Epidermal melanocyte (primary cell): Measurements from ENCODE around the gene LLGL1.

Source experiments
- DNase-seq: peaks from one replicate; pipeline ENCODE4 v3.0.0; 2011; ENCODE audit warnings: low spot score; ENCODE audit not compliant: insufficient read length

Gene LLGL1

DNA sequence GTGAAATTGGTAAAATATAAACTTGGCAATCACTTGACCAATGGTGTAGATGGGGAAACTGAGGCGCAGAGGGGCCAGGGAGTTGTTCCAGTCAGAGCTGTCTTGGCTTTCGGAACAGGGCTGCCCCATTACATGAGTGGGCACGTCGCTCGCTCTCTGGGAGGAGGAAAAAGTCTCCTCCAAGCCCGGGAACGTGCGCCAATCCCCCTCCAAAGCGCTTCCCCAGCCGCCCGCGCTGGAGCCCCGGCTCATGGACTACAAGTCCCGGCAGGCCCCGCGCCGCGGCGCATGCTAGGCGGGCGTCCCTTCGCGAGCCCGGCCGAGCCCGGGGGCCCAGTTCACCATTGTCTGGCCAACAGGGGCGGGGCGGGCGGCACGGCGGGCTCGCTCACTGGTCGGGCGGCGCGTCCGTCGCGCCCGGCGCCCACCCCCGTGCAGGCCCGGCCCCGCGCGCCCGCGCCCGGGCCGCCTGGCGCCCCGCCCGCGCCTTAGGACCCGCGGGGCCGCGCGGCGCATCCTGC lies at the start of gene LLGL1:
TSS of gene LLGL1 (plus strand) at position 515 of the 521 bp plus-strand sequence. CDS start 48 bp downstream, outside the sequence.
- DNase-seq: peak; percentile 99

DNA sequence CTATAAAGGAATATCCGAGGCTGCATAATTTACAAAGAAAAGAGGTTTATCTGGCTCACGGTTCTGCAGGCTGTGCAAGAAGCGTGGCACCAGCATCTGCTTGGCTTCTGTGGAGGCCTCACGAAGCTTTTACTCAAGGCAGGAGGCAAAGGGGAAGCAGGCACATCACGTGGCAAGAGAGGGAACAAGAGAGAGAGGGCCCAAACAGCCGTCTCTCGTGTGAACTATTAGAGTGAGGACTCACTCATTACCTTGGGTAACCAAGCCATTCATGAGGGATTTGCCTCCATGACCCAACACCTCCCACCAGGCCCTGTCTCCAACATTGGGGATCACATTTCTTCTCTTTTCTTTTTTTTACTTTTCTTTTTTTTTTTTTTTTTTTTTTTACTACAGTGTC lies 49.3 kb upstream of the LLGL1 start:
- DNase-seq: no peak

- no peak for DNase-seq
These were observed 48.3 kb upstream of the LLGL1 start for GRCh38 chr17:18177133-18177532.

DNA sequence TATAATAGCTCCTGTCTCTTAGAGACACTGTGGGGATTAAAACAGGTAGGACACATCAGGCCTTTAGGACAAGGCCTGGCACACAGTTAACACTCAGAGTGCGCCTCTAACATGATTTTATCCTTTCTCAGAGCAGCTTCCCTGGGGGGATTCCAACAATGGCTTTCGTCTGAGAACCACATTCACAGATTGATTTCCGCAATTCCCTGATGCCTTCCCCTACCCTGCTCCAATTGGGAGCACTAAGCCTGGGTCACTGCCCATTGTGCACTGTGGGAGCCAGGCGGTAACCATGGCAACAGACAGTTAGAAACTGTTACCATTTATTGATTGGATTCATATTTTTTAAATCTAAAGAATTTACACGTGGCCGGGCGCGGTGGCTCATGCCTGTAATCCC lies 47.7 kb upstream of the LLGL1 start:
- DNase-seq: no peak

DNA sequence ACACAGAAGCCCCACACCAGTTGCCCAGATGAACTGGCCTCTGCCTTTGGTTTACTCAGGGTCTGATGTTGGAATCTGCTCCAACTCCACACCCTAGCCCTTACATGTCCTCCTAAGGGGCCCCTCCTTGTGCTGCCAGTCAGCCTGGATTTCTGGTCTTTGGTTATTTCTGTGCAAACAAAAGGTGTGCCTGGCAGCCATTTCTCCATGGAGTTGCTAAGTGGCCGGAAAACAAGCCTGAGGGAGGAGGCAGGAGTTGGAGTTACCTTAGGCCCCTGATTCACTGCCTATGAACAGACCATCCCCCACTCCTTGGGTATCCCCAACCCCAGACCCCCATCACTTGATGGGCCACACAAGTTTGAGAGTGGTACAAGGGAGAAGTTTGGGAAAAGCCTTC lies 46.2 kb upstream of the LLGL1 start:
- no peak for DNase-seq

- no peak for DNase-seq
These were observed 45.6 kb upstream of the LLGL1 start for GRCh38 chr17:18179804-18180203.

- DNase-seq: no peak
These were observed 44.1 kb upstream of the LLGL1 start for GRCh38 chr17:18181358-18181757.

- DNase-seq: no peak
These were observed 43.1 kb upstream of the LLGL1 start for GRCh38 chr17:18182110-18182977.

DNA sequence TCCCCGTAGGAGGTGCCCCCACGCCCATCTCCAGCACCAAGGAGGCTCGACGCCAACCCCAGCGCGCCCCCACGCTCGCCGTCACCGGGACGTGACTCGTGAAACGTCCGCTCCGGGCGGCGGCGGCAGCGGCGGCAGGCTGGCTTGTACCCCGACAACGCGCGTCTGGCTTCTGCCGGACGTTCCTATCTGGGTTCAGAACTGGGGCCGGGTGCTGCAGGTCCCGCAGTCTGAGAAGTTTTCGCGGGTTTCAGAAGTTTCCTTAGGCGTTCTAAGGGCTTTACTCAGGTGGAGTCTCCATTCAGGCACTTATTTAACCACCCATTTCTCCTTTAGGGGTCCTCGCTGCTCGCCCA lies 42.5 kb upstream of the LLGL1 start:
- peak; percentile 77 for DNase-seq

- peak; percentile 99 for DNase-seq
These were observed 41.9 kb upstream of the LLGL1 start, which contains the start of gene ALKBH5 for GRCh38 chr17:18183334-18184142. Gene ALKBH5, plus strand, starts transcription at chr17:18183828. Its CDS starts 416 bp downstream, at chr17:18184244.

DNA sequence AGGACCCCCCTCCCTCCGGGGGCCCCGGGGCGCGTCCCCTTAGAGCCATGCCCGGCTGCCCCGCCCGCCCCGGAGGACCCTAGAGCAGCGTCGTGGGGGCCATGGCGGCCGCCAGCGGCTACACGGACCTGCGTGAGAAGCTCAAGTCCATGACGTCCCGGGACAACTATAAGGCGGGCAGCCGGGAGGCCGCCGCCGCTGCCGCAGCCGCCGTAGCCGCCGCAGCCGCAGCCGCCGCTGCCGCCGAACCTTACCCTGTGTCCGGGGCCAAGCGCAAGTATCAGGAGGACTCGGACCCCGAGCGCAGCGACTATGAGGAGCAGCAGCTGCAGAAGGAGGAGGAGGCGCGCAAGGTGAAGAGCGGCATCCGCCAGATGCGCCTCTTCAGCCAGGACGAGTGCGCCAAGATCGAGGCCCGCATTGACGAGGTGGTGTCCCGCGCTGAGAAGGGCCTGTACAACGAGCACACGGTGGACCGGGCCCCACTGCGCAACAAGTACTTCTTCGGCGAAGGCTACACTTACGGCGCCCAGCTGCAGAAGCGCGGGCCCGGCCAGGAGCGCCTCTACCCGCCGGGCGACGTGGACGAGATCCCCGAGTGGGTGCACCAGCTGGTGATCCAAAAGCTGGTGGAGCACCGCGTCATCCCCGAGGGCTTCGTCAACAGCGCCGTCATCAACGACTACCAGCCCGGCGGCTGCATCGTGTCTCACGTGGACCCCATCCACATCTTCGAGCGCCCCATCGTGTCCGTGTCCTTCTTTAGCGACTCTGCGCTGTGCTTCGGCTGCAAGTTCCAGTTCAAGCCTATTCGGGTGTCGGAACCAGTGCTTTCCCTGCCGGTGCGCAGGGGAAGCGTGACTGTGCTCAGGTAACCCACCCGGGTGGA lies 41.0 kb upstream of the LLGL1 start:
- no peak for DNase-seq

DNA sequence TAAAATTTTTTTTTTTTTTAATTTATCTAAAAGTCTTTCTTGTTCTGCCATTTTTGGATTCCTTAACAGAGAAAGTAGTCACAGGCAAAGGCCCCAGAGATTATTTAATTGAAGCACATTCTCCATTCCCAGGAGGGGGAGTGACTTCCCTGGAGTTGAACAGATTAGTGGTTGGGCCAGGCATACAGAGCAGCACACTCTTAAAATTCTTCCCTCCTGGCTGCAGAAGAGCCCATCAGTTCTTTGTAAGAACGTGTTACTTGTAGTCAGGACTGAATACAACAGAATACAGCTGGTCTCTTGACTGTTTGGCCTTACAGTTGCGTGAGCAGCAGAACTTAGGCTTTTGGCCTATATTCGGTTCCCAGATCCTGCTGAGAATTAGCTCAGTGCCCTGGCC lies 40.0 kb upstream of the LLGL1 start:
- peak; percentile 51 for DNase-seq

DNA sequence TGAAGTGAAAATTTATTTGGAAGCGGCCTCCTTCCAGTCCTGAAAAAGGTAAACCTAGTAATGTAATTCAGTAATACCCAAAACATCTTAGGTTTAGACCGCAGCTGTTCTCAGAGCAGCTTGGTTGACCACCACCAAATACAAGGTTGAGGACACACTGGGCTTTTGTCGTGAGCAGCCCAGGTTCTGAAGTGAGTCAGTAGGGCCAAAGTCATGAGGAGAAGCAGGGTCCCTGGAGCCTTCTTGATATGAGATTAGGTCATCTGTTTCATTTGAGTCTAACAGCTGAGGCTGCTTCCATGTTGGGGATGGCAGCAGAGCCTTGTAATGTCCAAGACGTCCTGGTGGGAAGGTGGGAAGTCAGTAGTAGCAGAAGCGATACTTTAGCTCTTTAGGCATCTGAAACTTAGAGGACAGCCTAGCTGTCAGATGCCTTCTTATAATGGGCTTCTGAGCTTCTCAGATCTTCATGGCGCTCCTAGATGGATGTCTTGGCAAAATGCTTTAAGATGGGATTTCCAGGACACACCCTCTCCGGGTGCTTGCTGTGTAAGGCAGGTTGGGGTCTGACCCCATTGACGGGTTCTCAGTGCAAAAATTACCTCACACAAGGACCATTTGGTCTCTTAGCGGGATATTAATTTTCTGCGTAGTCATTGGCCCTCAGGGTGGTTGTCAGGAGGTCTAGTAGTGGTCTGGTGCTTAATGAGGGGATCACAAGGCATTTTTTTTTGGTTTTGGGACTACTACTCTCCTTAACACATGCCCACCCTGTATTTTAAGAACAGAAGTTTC lies 39.4 kb upstream of the LLGL1 start:
- DNase-seq: no peak

DNA sequence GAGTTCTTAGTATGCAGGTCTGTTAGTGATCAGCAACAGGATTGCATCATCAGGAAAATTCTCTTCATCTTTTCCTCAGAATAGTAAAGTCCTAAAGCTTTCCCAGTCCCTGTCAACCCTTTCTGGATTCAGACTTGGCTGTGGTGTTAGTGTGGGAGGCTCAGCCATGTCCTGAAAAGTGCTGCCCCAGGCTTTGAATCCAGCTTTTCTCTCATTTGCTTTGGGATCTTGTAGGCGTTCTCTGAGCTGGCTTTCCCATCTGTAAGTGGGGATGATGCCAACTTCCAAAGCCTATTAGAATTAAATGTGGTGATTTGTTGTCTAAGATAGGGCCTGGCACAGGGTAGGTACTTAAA lies 38.8 kb upstream of the LLGL1 start:
- DNase-seq: no peak

- no peak for DNase-seq
These were observed 38.2 kb upstream of the LLGL1 start for GRCh38 chr17:18187226-18187625.

- no peak for DNase-seq
These were observed 37.3 kb upstream of the LLGL1 start for GRCh38 chr17:18187821-18188761.

GRCh38 chr17:18190628-18191235 lies 34.7 kb upstream of the LLGL1 start:
- no peak for DNase-seq

DNA sequence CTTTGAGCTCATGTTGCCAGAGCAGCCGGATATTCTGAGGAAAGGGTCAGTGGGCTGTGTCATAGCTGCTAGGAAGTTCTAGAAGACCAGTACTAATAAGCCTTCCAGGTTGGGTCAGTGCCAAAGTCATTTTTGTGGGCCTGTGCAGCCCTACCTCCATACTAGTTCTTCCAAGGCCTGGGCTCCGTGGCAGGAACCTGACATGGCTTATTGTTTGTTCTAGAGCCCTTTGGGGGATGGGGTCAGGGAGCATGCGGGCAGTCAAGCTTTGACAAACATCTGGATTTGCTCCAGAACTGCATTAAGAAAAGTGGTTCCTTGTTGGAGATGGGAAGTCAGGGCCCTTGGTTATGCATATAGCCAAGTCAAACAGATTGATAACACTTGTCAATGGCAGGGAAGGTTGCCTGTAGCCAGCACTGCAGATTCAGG lies 34.2 kb upstream of the LLGL1 start:
- no peak for DNase-seq

- no peak for DNase-seq
These were observed 33.5 kb upstream of the LLGL1 start for GRCh38 chr17:18191967-18192366.
